NCI-H460 (cell line): Measurements from ENCODE around the gene SESTD1. TPM values are rescaled to one million over a fixed set of nuclear protein-coding genes. Genes with fewer than 3 reads are reported as not detected.
A peak's percentile ranks its signal among the peaks of the same experiment; 100 is the strongest.

Experiments used
- DNase-seq: peaks from one replicate; pipeline ENCODE4 v3.0.0-alpha.2; 2016; ENCODE audit warnings: low read depth; ENCODE audit errors: extremely low read depth
- total RNA-seq: library from RNA; depleted of rRNA; stranded (reverse); fragments of >200 nt; shearing (Covaris generic); gene quantifications from 2 replicates; pipeline ENCODE4 v1.2.3, GENCODE V29; 2014; rRNA removed

Gene SESTD1
- total RNA-seq, 1 experiment from 2014 or later: 26.3 TPM

DNA sequence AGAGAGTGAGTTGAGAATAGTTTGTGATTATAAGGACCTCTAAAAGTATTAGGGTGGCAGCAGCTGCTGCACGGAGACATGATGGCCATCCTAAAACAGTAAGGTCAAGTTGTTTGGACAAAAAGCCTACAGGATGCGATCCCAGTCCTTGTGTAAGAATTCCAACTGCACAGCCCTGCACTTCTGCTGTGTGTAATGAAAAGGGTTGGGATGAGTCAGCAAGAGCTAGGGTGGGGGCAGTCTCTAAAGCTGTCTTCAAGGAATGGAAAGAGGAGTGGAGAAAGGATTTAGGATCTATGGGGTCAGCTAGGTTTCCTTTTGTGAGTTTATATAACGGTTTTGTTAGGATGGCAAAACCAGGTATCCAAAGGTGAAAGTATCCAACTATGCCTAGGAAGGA is 211.1 kb downstream of the SESTD1 start:
- DNase-seq: peak; percentile 21

Other genes with a start within 250 kb of the SESTD1 start
- gene CCDC141, start 214.7 kb downstream of the SESTD1 start, total RNA-seq: 2.4 and 4.0 TPM in 2 replicates